HFF-Myc (cell line): Measurements from ENCODE around the gene SLC12A6.
"Not testable (repeated sequence)": the region's sequence is repeated elsewhere in the genome, so short reads cannot be mapped to it uniquely, and the experiment has no call there.

Experiments used
- DNase-seq: peaks from one replicate; pipeline ENCODE4 v3.0.0-alpha.2; 2011; ENCODE audit warnings: low read depth; ENCODE audit errors: extremely low read depth
- H3K4me3 ChIP-seq: replicated peaks from 2 replicates; pipeline ENCODE4 v1.5.1; 2011; ENCODE audit warnings: low read depth, mild to moderate bottlenecking, control low read depth, low read length
- TF ChIP-seq, protein P1 (sequence below): IDR thresholded peaks from 2 replicates; pipeline ENCODE4 v1.5.1; 2012; ENCODE audit warnings: mild to moderate bottlenecking, low read depth, low read length, control low read depth; ENCODE audit errors: missing control alignments

The SLC12A6 gene

DNA sequence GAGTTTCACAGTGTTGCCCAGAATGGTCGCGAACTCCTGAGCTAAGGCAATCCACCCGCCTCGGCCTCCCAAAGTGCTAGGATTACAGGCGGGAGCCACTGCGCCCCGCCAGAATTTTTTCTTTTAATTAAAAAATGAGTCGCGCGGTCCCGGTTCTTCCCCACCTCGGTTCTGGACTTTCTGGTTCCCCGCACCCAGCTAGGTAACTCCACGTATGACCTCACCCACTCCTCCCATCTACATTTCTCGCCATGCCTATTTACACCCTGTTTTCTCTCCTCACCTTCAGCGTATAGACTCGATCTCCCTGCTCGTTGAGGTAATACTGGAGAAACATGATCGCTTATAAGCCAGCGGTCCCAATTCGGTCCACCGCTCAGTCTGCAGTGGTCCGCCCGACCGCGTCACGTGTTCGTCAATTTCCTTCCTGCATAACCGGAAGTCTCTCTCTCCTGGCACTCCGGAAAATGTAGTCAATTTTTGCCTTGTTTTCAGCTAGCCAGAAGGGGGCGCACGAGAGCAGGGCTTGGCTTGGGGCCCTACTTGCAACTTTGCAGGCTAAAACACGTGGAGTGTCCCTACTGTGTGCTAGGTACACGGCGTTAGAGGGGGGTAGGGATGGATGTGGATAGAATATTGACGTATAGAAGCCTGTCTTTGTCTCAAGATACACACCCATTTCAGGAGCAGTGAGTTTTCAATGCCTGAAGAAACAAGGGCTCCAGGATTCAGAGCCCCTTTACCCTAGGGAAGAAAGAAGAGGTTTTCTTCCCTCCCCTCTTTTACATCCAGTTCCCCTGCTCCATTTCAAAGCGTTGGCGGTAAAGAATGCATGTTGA is 5.4 kb upstream of the SLC12A6 start, which contains the start of the genes NOP10 and NUTM1:
Gene NOP10, minus strand, starts transcription at position 400 of the 839 bp plus-strand sequence. Its CDS starts 63 bp downstream, at position 337.
Gene NUTM1, plus strand, starts transcription at position 579 of the 839 bp plus-strand sequence. CDS start 382 bp downstream, outside the sequence.
- peak within 1 kb of the TSS; percentile 82 for H3K4me3 ChIP-seq
- TF ChIP-seq, protein P1, sequence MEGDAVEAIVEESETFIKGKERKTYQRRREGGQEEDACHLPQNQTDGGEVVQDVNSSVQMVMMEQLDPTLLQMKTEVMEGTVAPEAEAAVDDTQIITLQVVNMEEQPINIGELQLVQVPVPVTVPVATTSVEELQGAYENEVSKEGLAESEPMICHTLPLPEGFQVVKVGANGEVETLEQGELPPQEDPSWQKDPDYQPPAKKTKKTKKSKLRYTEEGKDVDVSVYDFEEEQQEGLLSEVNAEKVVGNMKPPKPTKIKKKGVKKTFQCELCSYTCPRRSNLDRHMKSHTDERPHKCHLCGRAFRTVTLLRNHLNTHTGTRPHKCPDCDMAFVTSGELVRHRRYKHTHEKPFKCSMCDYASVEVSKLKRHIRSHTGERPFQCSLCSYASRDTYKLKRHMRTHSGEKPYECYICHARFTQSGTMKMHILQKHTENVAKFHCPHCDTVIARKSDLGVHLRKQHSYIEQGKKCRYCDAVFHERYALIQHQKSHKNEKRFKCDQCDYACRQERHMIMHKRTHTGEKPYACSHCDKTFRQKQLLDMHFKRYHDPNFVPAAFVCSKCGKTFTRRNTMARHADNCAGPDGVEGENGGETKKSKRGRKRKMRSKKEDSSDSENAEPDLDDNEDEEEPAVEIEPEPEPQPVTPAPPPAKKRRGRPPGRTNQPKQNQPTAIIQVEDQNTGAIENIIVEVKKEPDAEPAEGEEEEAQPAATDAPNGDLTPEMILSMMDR = peak; percentile 86
- DNase-seq = peak; percentile 90

DNA sequence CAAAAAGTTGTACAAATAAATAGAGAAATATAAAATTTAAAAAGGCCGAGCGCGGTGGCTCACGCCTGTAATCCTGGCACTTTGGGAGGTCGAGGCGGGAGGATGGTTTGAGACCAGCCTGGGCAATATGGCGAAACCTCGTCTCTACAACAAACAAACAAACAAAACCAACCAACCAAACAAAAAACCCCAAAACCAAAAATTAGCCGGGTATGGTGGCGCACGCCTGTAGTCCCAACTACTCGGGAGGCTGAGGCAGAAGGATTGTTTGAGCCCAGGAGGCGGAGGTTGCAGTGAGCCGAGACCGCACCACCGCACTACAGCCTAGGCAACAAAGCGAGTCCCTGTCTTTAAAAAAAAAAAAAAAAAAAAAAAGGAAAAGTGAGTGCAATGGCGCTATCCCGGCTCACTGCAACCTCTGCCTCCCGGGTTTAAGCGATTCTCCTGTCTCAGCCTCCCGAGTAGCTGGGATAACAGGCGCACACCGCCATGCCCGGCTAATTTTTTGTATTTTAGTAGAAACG is 4.7 kb upstream of the SLC12A6 start:
- H3K4me3 ChIP-seq = peak overlapping the region; percentile 82
- not testable (repeated sequence) for DNase-seq

DNA sequence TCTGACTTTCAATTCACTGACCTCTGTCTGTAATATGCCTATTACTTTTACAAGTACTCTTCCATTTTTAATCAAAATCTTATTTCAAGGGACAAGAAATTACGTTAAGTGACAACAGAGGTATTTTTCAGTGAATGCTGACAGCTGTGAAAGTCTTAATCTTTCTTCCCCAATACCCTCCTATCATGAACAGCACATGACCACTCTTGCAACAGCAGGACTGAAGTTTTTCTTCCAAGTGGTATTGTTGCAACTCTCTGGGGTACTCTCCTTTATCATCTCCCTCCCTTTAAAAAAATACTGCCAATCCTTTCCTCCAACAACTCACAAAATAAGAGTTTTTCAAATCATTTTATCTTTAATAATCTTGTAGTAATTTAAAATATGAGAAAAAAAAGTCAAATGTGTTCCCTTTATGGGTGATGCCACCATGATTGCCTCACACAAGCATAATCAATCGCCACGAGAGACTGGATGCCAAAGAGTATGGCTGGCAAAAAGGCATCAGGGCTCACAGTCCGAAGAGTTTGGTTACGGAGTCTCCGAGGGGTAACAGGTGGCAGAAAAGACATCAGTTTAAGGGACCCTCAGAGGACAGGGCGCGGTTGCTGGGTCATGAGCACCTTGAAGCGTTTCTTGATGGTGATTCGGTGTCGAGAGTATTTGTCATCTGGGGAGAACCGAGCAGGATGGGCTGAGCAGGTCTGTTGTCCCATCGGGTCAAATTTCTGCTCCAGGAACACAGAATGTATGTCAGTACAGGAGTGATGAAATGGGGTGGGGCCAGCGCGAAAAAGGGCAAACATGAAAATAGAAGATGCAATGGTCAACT is 4.0 kb upstream of the SLC12A6 start:
- peak overlapping the region; percentile 82 for H3K4me3 ChIP-seq
- TF ChIP-seq, protein P1 = no peak
- no peak for DNase-seq

GRCh38 chr15:34339946-34340345 is 2.4 kb upstream of the SLC12A6 start:
- no peak for DNase-seq
- H3K4me3 ChIP-seq = no peak overlapping the region
- TF ChIP-seq, protein P1 = no peak

GRCh38 chr15:34338347-34338746 is 766 bp upstream of the SLC12A6 start:
- no peak for DNase-seq
- peak overlapping the region; percentile 67; the same call in 1 of the 2 replicates for H3K4me3 ChIP-seq
- TF ChIP-seq, protein P1 = no peak

GRCh38 chr15:34336991-34337556 is 507 bp downstream of the SLC12A6 start:
- TF ChIP-seq, protein P1 = no peak
- H3K4me3 ChIP-seq = peak overlapping the region; percentile 67
- no peak for DNase-seq
